SK-N-SH (cell line): ENCODE data around the gene GRIN2A. TPM values are rescaled to one million over a fixed set of nuclear protein-coding genes. Genes with fewer than 3 reads are reported as not detected.

Source experiments
- CTCF ChIA-PET: fragments of 300-600, 350-600 bp; formaldehyde crosslinking; extraction: SDS; loops from one replicate; lab custom pipeline; 2021; lab: Yijun Ruan, JAX
- POLR2A ChIA-PET: fragments of 350-600 bp; sonication (Branson Sonifier 250); formaldehyde crosslinking; extraction: SDS; loops from one replicate; lab custom pipeline; 2020; ENCODE audit warnings: antibody characterized with exemption, inconsistent platforms; lab: Yijun Ruan, JAX
- DNase-seq: peaks from one replicate; pipeline ENCODE4 v3.0.0; 2012
- H2AFZ ChIP-seq: fragments of 200-600 bp; sonication (generic); 2 replicates; pipeline ENCODE4 v1.8.1; 2016; ENCODE audit warnings: antibody characterized with exemption, mild to moderate bottlenecking, low read depth
- H3F3A ChIP-seq: fragments of 200-600 bp; sonication (generic); replicated peaks from 2 replicates; pipeline ENCODE3; 2016; ENCODE audit warnings: antibody characterized with exemption, mild to moderate bottlenecking; ENCODE audit not compliant: insufficient read depth
- H3K27ac ChIP-seq, 2 experiments: fragments of 200-500 bp in 1 of 2; fragments of 200-600 bp in 1 of 2; sonication (Bioruptor generic) in 1 of 2; sonication (generic), shearing (Covaris generic) in 1 of 2; 2 replicates each; pipeline versions ENCODE4 v1.5.1 to v1.6.1; 2014 to 2016; ENCODE audit warnings: low read depth in 2 of 2, inconsistent platforms in 1 of 2, low read length in 1 of 2, mild to moderate bottlenecking in 1 of 2, mixed read lengths in 1 of 2
- H3K27me3 ChIP-seq: fragments of 200-600 bp; sonication (generic), shearing (Covaris generic); 2 replicates; pipeline ENCODE4 v1.6.1; 2016; ENCODE audit warnings: mixed run types; ENCODE audit not compliant: insufficient read depth
- H3K36me3 ChIP-seq, 2 experiments: fragments of 200-500 bp in 1 of 2; fragments of 200-600 bp in 1 of 2; sonication (Bioruptor generic) in 1 of 2; sonication (generic) in 1 of 2; replicated peaks in 1 of 2; 2 replicates each; pipeline versions ENCODE3 to v1.5.1; 2014 to 2016; ENCODE audit warnings: low read length in 1 of 2, mild to moderate bottlenecking in 1 of 2; ENCODE audit not compliant: insufficient read depth in 2 of 2, control insufficient read depth in 1 of 2
- H3K4me1 ChIP-seq, 2 experiments: fragments of 200-500 bp in 1 of 2; fragments of 200-600 bp in 1 of 2; sonication (Bioruptor generic) in 1 of 2; sonication (generic), shearing (Covaris generic) in 1 of 2; 2 replicates each; pipeline versions ENCODE4 v1.5.1 to v1.6.1; 2014 to 2016; ENCODE audit warnings: low read depth in 1 of 2, low read length in 1 of 2, mixed run types in 1 of 2; ENCODE audit not compliant: insufficient read depth in 2 of 2, control insufficient read depth in 1 of 2
- H3K4me2 ChIP-seq: fragments of 200-600 bp; sonication (generic), shearing (Covaris generic); 2 replicates; pipeline ENCODE4 v1.6.1; 2017; ENCODE audit warnings: mixed run types
- H3K4me3 ChIP-seq, 2 experiments: fragments of 200-500 bp in 1 of 2; fragments of 200-600 bp in 1 of 2; sonication (Bioruptor generic) in 1 of 2; sonication (generic), shearing (Covaris generic) in 1 of 2; 2 replicates each; pipeline versions ENCODE4 v1.5.1 to v1.8.1; 2014 to 2016; ENCODE audit warnings: low read depth in 2 of 2, inconsistent platforms in 1 of 2, low read length in 1 of 2, mild to moderate bottlenecking in 1 of 2, mixed read lengths in 1 of 2, moderate library complexity in 1 of 2
- H3K79me2 ChIP-seq: fragments of 200-600 bp; sonication (generic); 2 replicates; pipeline ENCODE4 v1.8.1; 2017; ENCODE audit warnings: mild to moderate bottlenecking; ENCODE audit not compliant: insufficient read depth
- H3K9ac ChIP-seq: fragments of 200-600 bp; sonication (generic); 2 replicates; pipeline ENCODE4 v1.6.1; 2017; ENCODE audit warnings: mixed run types
- H3K9me2 ChIP-seq: fragments of 200-600 bp; sonication (generic); 2 replicates; pipeline ENCODE4 v1.6.1; 2017; ENCODE audit warnings: mixed run types
- H3K9me3 ChIP-seq: fragments of 200-600 bp; sonication (generic); 2 replicates; pipeline ENCODE4 v1.6.1; 2017; ENCODE audit warnings: mixed run types, mild to moderate bottlenecking, moderate library complexity
- H4K20me1 ChIP-seq: fragments of 200-600 bp; sonication (generic); 2 replicates; pipeline ENCODE4 v1.6.1; 2017; ENCODE audit warnings: mild to moderate bottlenecking, mixed run types; ENCODE audit not compliant: insufficient read depth
- EP300 ChIP-seq, 2 experiments: IDR thresholded peaks; 2 replicates each; pipeline versions ENCODE4 v1.4.0 to v1.6.1; 2012; ENCODE audit warnings: borderline replicate concordance in 1 of 2, low read depth in 1 of 2, low read length in 1 of 2
- EZH2phosphoT487 ChIP-seq: fragments of 200-600 bp; sonication (generic); IDR thresholded peaks from 2 replicates; pipeline ENCODE4 v1.6.1; 2017; ENCODE audit warnings: low read depth, mixed run types, mild to moderate bottlenecking, antibody characterized with exemption, moderate library complexity, borderline replicate concordance
- FOXJ3 ChIP-seq: sonication (generic); formaldehyde crosslinking; IDR thresholded peaks from 2 replicates; pipeline ENCODE4 v1.5.1; 2020; ENCODE audit warnings: mild to moderate bottlenecking, missing genetic modification reagents
- FOXM1 ChIP-seq: IDR thresholded peaks from 2 replicates; pipeline ENCODE4 v1.4.0; 2012; ENCODE audit warnings: low read depth, mild to moderate bottlenecking
- GABPA ChIP-seq: IDR thresholded peaks from 2 replicates; pipeline ENCODE4 v1.4.0; 2012; ENCODE audit warnings: low read depth, mild to moderate bottlenecking
- MAX ChIP-seq: IDR thresholded peaks from 2 replicates; pipeline ENCODE4 v1.4.0; 2012; ENCODE audit warnings: low read depth
- MXI1 ChIP-seq: IDR thresholded peaks from 2 replicates; pipeline ENCODE4 v1.6.1; 2012; ENCODE audit warnings: mild to moderate bottlenecking, low read depth, low read length, improper control_type of control experiment
- NFIC ChIP-seq: IDR thresholded peaks from 2 replicates; pipeline ENCODE4 v1.4.0; 2012; ENCODE audit warnings: borderline replicate concordance
- PBX3 ChIP-seq: IDR thresholded peaks from 2 replicates; pipeline ENCODE4; 2012
- RAD21 ChIP-seq: IDR thresholded peaks from 2 replicates; pipeline ENCODE4 v1.6.1; 2012; ENCODE audit warnings: mild to moderate bottlenecking, low read length
- REST ChIP-seq: IDR thresholded peaks from 2 replicates; pipeline ENCODE4 v1.6.1; 2012; ENCODE audit warnings: mild to moderate bottlenecking, low read depth, low read length, moderate library complexity
- SIN3A ChIP-seq: IDR thresholded peaks from 2 replicates; pipeline ENCODE4 v1.6.1; 2012; ENCODE audit warnings: low read depth, mild to moderate bottlenecking, low read length, moderate library complexity, borderline replicate concordance
- TAF1 ChIP-seq: IDR thresholded peaks from 2 replicates; pipeline ENCODE4 v1.6.1; 2012; ENCODE audit warnings: low read depth, mild to moderate bottlenecking, low read length, moderate library complexity, borderline replicate concordance
- TCF12 ChIP-seq: IDR thresholded peaks from 2 replicates; pipeline ENCODE4 v1.4.0; 2012
- TEAD4 ChIP-seq: IDR thresholded peaks from 2 replicates; pipeline ENCODE4 v1.4.0; 2012; ENCODE audit warnings: mild to moderate bottlenecking, borderline replicate concordance; ENCODE audit not compliant: insufficient read depth
- YY1 ChIP-seq: IDR thresholded peaks from 2 replicates; pipeline ENCODE4 v1.4.0; 2012; ENCODE audit warnings: low read depth, mild to moderate bottlenecking
- ZBTB33 ChIP-seq: IDR thresholded peaks from 2 replicates; pipeline ENCODE4 v1.4.0; 2012; ENCODE audit warnings: low read depth, borderline replicate concordance
- WGBS: methylation state at CpG from one replicate; pipeline ENCODE4 v1.1.6; 2017; ENCODE audit warnings: low lambda C conversion rate; 5-methylcytosine and 5-hydroxymethylcytosine counted together
- polyA plus RNA-seq, 3 experiments: library from polyadenylated mRNA; depleted of rRNA; stranded (reverse); fragments of >200 nt; gene quantifications; 2 replicates each; pipeline ENCODE4 v1.2.3, GENCODE V29; 2012

GRIN2A gene
- polyA plus RNA-seq, 1 of the 3 experiments (the other 2 are of a cell fraction) = not detected

- Histone ChIP-seq H3K4me2 (no peak overlapping the region), H3K79me2 (no peaks in the 10 kb centered on the region), H3K27me3 (no peaks in the 10 kb centered on the region), H3K4me3 (no peak overlapping the region), H3K9ac (no peak overlapping the region), H3K4me1 (no peaks in the 10 kb centered on the region), H3K27ac (no peak overlapping the region), H3F3A (no peaks in the 10 kb centered on the region), H2AFZ (no peak overlapping the region), H3K36me3 (no peaks in the 10 kb centered on the region), H4K20me1 (no peaks in the 10 kb centered on the region), H3K9me3 (no peaks in the 10 kb centered on the region; the same call in 1 of the 2 replicates), H3K9me2 (no peaks in the 10 kb centered on the region)
- POLR2A ChIA-PET = no interaction called here
- 54% methylated on average over 3 of the region's 3 CpGs for WGBS
- no peak for DNase-seq
- CTCF ChIA-PET = interaction anchor here (0.6 kb wide), 1 partner anchor 25 kb away, joined by 3 read pairs; no protein-coding TSS in a partner anchor
- TF ChIP-seq GABPA = no peak
Observed at GRCh38 chr16:10015397-10015796, 166.8 kb downstream of the GRIN2A start.

GRCh38 chr16:10013774-10014173 lies 168.5 kb downstream of the GRIN2A start:
- no peaks in the 10 kb centered on the region; the same call in 1 of the 2 replicates for H3K9me3 ChIP-seq
- H2AFZ ChIP-seq = no peak overlapping the region
- no peaks in the 10 kb centered on the region for H3K79me2 ChIP-seq
- 36% methylated on average over 5 of the region's 5 CpGs for WGBS
- H3K36me3 ChIP-seq = no peaks in the 10 kb centered on the region
- H3K27me3 ChIP-seq = no peaks in the 10 kb centered on the region
- H3K4me1 ChIP-seq = no peaks in the 10 kb centered on the region; a peak in 1 of 4 replicates
- no peak overlapping the region for H3K4me3 ChIP-seq
- POLR2A ChIA-PET = no interaction called here
- no peaks in the 10 kb centered on the region for H4K20me1 ChIP-seq
- DNase-seq = no peak
- CTCF ChIA-PET = no interaction called here
- TF ChIP-seq TCF12 (no peak), FOXJ3 (CRISPR knock-in tag) (no peak), MAX (no peak), RAD21 (no peak), TAF1 (no peak), FOXM1 (no peak), TEAD4 (no peak), YY1 (no peak), EZH2phosphoT487 (no peak), NFIC (no peak), MXI1 (no peak), EP300 (IDR thresholded peaks at IDR 0.05; ENCODE audit: borderline replicate concordance in 1 of 2, low read depth in 1 of 2, low read length in 1 of 2) (no peak)
- no peaks in the 10 kb centered on the region for H3K9me2 ChIP-seq
- no peak overlapping the region for H3K27ac ChIP-seq
- H3K4me2 ChIP-seq = no peak overlapping the region
- H3F3A ChIP-seq = no peaks in the 10 kb centered on the region
- no peak overlapping the region for H3K9ac ChIP-seq

GRCh38 chr16:10013364-10013763 lies 168.9 kb downstream of the GRIN2A start:
- no peak overlapping the region for H3K27ac ChIP-seq
- WGBS = 21% methylated on average over 4 of the region's 4 CpGs
- POLR2A ChIA-PET = no interaction called here
- no peaks in the 10 kb centered on the region for H3K79me2 ChIP-seq
- no peaks in the 10 kb centered on the region; the same call in 1 of the 2 replicates for H3K9me3 ChIP-seq
- no peaks in the 10 kb centered on the region for H3F3A ChIP-seq
- H4K20me1 ChIP-seq = no peaks in the 10 kb centered on the region
- H3K9me2 ChIP-seq = no peaks in the 10 kb centered on the region
- no peak for DNase-seq
- CTCF ChIA-PET = no interaction called here
- no peak overlapping the region for H3K4me2 ChIP-seq
- H3K9ac ChIP-seq = no peak overlapping the region
- no peaks in the 10 kb centered on the region for H3K27me3 ChIP-seq
- no peaks in the 10 kb centered on the region for H3K36me3 ChIP-seq
- H2AFZ ChIP-seq = no peak overlapping the region
- H3K4me1 ChIP-seq = no peaks in the 10 kb centered on the region; a peak in 1 of 4 replicates
- no peak overlapping the region for H3K4me3 ChIP-seq
- no peak for TF ChIP-seq FOXM1
- TF ChIP-seq TCF12 = no peak
- TF ChIP-seq PBX3 = no peak
- no peak for TF ChIP-seq NFIC
- TF ChIP-seq REST = no peak
- TF ChIP-seq ZBTB33 = no peak
- TF ChIP-seq SIN3A = no peak
